SH-SY5Y (cell line): ENCODE data around the gene VSTM2L.

ENCODE experiments used
- GATA2 ChIP-seq: IDR thresholded peaks from 2 replicates; pipeline ENCODE4 v1.6.1; 2011; ENCODE audit warnings: mild to moderate bottlenecking, low read depth, low read length
- GATA3 ChIP-seq: IDR thresholded peaks from 2 replicates; pipeline ENCODE4 v1.6.1; 2011; ENCODE audit warnings: low read depth, mild to moderate bottlenecking, low read length, moderate library complexity

GRCh38 chr20:37980383-37980782, 77.5 kb downstream of the VSTM2L start:
- TF ChIP-seq GATA2, result no peak
- TF ChIP-seq GATA3, result no peak
